ENCODE results near the gene PTPRD.

PTPRD gene

DNA sequence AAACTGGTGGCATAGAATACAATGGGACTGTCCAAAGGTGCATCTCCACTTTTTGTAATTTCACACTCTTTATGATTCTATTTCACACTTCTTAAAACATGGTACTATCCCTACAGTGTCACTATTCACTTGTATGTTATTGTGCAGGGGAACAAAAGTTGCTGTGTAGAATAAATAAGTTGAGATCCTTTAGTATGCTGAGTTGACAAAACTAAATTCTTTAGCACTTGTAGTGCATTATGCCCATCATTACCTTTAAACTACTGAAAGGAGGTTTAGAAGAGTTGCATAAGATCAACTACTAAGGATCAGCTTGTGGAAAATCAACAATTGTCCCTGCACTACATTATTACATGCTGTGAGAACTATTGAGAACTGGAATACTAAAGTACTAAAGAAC, 1380.9 kb downstream of the PTPRD start:
- no peak for DNase-seq

DNA sequence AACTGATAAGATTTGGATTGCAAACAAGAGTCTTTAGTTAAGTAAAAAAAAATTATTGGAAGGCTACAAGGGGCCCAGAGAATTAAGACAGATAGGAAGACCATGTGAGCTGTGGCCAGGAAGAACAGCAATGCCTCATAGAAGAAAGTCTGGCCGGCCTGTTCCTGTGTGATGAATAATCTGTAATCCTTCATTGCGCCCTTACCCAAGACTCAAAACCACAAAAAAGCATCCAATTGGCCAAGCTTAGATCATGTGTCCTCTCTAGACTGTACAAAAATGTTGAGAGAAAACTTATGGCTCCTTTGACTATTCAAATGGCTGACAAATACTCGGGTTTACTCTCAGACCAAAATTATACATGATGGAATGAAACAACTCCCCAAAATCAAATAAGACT, 1383.5 kb downstream of the PTPRD start:
- DNase-seq, result no peak

DNA sequence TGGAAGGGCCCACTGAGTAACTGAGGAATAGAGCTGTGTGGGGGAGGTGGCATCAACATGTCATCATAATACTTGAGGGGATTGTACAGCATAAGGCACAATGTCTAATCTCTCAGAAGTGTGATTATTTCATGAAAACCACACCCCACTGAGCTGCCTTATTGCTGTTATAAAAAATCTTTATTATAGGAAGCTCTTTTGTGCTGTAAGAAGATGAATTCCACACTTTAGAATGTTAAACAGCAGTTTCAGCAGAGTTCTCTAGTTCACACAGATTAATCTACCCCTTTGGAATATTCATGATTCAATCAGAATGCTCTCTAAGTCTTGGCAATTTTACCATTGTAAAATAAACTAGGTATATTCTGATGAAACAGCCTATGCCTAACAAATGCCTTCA, 1389.6 kb downstream of the PTPRD start:
- DNase-seq, result no peak

DNA sequence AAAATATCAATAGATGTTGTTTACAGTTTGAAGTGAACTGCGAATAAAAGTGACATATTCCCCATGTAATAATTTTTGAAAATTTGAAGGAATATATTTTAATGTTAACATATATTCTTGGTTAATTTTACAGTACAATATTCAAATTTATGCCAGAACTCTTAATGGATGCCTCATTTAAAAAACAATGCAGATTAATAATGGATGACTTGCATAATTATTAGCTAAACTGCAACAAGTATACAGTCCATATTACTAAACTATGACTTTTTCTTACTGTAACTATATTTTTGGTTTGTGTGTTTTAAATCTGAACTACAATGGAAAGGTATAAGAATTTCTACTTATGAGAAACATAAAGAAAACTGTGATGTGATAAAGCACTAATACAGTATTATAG, 1390.1 kb downstream of the PTPRD start:
- DNase-seq, result no peak

DNA sequence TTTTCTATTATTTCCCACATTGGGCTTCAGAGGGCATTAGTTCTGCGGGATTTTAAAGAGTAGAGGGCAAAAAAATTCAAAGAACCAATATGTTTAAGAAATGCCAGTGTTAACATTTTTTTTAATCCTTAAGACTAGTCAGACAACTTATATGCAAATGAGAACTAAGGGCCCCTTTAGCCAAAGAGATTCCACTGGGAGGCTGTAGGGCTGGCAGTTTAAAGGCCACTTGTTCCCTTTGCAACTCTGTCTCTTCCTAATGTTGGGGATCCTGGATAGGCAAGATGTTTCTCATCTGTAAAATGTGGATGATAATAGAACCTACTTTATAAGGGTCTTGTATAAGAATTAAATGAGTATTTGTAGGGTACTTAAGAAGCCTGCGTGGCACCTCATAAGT, 1395.9 kb downstream of the PTPRD start:
- DNase-seq, result no peak

DNA sequence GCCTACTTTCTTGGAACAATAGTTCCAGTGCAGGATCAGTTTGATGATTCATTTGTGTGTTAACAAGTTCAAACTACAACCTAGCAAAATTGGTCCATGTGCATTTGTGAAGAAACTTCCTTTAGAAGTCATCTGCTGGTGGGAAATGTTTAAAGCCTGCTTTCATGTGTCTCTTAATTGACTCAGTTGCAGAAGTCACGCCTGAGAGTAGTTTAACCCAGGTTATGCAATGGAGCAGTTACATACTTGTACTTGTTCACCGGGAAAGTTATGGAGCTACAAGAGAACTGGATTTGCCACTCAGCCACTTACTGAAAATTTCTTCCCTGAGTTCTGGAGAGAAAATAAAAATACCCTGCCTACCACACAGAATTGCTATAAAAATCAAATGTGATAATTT, 1397.8 kb downstream of the PTPRD start:
- no peak for DNase-seq

DNA sequence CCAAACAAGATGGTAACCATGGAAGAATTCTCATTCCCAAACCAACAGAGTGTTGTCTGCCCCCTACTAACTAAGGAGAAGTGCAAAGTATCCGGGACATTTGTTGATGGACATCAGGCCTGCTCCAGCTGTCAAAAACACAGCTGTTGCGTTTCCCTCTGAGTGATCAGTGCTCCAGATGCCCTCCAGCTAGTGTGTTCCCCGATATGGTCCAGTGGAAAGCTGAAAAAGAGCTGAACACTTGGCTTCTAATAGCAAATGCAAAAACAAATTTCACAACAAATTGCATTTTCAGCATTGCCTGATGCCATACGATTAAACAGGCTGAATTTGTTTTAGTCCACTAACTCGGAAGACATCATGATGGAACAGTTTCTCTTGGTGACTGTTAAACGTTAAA, 1398.7 kb downstream of the PTPRD start:
- no peak for DNase-seq

DNA sequence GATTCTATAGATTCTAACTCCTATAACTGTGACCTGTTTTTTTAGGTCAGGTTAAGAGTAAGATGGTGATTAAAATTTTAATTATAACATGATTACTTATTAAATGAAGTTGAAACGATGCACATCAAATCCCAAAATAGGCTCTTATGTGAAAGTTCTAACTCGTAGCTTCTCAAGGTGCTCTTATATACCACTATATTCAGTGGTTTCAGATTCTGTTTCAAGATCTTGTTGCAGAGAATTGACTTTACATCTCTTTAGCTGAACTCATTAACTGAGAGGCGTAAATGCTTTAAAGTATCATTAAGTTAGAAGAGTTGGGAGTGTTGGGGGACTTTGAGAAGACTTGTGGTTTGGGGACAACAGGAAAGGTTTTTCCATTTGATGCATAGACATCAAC, 1399.8 kb downstream of the PTPRD start:
- DNase-seq, result no peak

DNA sequence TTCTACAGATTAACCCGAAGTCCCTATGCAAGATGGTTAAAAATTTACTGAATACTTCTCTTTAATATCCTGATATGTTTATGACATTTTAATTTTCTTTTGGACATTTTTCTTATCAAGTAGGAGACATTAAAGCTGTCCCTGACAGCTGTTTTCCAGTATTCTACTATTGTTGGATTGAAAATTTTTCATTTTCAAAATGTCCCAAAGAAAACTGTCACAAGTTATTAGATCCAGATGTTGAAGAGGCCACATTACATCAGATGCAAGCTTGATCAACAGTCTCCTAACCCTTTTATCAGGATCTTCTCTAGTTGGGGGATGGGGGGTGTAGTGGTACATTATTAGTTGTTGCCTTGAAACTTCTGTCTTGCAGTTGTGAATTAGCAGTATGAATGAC, 1410.5 kb downstream of the PTPRD start:
- DNase-seq, result no peak

DNA sequence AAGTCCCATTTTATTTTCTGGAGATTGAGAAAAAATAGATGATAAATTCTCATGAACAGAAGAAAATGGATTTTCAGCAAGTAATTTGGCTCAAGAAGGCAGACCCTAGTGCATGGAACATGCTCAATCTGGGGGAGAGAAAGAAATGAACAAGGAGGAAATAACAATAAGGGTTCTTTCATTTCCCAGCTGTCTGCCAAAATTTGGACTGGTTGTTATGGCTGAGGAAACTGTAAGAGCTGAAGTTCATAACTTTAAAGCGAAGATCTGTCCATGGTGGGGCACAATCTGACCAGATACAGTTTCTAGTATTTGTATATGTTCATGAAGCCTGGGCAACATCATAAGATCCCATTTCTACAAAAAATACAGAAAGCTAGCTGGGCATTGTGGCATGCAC, 1426.7 kb downstream of the PTPRD start:
- no peak for DNase-seq

DNA sequence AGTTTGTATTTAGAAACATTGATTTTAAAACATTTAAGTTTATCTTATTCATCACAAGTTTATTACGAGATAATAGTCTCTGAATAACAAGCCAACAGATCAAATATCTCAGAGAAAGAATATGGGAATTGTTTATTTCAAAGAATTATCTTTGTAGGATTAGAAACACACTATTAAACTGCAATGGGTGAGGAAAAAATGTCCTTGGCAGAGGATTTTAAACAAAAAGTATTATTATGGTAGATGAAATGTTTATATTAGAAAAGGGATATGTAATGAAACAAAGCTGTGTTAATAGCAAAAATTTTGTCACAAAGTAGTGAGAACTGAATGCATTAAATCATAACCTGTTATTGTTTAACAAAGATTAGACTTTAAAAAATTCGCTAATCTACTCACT, 1430.4 kb downstream of the PTPRD start:
- no peak for DNase-seq

DNA sequence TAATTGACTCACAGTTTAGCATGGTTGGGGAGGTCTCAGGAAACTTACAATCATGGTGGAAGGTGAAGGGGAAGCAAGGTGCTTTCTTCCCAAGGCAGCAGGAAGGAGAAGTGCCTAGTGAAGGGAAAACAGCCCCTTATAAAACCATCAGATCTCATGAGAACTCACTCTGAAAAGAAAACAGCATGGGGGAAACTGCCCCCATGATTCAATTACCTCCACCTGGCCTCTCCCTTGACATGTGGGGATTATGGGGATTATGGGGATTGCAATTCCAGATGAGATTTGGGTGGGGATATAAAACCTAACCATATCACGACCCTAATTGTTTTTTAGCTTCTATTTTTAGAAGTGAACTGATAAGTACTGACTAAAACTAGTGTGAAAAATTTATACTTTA, 1435.7 kb downstream of the PTPRD start:
- DNase-seq, result no peak

DNA sequence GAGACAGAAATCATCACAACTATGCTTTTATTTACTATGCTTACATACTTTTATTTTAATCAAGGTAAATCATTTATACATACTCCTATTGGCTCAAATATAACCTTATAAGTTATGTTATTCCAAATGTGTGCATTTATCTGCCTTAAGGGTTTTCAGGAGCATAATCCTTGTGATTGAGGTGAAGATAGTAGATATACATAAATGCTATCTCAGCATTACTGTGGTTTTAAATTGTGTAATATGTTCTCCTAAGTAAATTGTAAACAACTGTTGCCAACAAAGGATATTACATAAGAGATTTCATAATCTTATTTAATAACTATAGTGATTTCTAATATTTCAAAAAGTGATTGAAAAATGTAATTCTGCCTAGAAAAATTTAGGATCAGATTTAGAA, 1438.4 kb downstream of the PTPRD start:
- no peak for DNase-seq

DNA sequence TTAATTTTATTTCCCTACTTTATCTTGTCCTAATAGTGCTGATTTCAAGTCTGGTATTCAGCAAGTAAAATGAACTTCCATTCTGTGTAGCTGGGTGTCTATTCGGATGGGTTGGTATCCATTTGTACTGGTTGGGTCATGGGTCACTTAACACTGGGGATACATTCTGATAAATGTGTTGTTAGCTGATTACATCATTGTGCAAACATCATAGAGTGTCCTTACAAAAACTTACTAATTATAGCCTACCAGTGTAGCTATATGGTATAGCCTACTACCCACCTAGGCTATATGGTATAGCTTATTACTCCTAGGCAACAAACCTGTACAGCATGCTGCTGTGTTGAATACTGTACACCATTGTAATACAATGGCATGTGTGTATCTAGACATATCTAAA, 1439.5 kb downstream of the PTPRD start:
- DNase-seq, result no peak

DNA sequence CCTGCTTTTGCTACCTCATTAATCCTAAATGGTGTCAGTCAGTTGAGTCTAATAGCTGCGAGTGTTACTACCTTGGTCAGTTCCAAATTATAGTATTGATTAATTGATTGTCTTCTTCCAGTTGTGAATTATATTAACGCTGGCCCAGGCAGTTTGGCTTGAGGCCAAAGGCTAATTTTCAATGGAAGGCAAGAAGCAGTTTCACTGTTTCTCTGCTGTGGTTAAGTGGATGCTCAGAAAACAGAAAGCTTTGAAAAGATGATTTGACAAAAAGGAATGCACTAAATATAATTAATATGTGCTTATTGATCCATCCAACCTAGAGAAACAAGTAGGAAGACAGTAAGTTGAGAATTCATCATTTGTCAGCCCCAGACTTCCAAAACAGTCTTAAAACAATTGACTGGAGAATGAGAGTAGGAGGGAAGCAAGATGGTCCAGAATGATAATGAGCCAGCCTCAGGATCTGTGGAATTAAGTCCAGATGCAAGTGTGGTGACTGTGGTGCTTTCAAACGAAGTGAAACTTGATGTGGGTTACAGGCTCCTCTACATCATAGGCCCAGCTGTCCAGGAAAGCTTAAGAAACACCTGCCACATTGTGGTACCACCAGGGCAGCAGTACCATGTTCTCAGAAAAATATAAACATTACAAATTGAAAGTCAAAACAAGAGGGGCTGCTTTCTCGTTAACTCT, 1442.2 kb downstream of the PTPRD start:
- DNase-seq, result no peak

DNA sequence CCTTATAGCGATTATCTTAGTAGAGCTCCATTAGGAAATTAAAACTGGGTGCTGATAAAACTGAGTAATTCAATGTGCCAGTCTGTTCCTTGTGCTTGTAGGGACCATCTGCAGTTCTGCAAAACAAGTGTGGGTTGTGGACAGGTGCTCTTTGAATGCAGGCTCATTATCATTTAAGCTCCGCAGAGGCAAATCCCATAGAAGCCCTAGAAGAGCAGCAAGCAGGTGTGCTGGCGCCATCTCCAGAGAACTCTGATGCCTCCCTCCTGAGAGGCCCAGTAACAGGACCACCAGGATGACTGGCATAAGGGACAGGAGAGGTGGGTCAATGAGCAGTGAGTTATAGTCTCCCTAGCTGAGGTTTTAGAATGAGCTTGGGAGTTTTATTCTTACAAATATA, 1470.8 kb downstream of the PTPRD start:
- DNase-seq, result peak; percentile 90

DNA sequence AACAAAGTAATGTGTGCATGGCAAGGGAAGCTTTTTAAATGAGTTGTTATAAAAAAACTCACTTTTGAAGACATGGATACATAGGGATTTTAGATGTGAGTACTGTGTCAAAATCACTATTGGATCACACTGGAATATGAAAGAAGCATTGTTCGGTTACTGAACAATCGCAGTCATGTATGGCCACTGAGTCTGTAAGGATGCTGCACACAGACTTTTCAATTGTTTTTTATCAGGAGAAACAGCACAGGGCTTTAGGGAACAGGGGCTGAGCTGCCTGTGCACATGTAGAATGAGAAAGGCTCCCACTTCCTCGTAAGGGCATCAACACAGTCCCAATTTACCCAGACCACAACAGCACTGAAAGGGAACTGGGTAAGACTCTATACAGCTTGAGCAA, 1479.3 kb downstream of the PTPRD start:
- no peak for DNase-seq

DNA sequence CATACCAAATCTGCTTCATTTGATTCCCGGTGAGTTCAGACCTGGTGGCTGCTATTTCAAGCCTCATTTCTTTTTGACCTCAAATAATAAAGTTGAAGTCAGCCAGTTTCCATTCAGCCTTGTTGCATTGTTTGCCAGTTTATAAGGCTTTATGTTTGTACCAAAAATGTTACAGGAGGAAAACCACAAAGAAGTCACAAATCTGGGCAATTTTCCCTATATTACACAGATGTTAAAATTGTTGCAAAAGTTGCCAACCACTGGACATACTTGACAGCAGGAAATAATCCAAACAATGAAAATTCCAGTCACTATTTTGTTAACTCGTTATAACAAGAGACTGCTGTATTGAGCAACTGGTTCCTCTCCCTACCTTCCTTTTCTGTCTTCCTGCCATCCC, 1488.2 kb downstream of the PTPRD start:
- no peak for DNase-seq

DNA sequence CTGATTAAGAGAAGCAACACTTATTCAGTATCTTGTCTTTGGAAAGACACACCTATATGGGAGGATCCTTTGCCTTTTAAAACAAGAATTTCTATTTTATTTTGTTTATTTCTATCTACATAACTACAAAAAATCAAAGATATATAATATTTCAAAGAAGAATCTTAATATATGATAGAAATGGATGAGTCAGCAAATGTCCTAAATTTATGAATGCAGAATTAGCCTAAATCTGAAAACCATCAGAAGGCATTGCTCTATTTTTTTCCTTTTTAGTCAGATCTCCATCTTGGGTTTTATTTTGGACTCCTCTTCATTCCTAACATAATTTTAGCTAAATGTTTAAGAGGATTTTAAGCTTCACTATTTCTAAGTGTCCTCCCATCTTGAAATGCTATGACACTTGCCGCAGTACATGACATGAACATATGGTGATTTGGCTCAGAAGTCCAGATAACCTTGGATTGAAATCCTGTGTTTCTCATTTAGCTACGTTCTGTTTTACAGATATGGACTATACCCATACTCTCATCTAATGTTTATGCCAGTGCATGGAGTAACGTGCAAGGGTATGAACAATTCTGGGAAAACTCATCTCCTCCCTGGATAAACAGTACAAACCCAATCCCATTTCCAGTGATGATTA, 1490.4 kb downstream of the PTPRD start:
- no peak for DNase-seq

DNA sequence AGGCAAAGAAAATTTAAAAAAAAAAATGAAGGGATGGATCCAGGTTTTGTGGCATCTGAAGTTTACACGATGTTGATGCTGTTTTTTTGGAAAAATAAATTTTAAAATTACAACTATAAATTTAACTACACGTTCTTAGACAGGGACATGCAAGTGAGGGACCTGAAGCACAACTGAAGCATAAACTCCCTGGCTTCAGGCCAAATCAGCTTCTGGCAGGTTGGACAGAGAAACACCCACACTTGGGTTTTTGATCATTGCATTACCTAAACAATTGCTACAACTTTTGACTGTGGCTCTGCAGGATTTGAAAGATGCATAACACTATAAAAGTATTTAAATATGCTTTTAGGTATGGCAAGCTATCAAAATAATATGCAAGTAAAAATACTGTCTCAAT, 1494.9 kb downstream of the PTPRD start:
- DNase-seq, result no peak

DNA sequence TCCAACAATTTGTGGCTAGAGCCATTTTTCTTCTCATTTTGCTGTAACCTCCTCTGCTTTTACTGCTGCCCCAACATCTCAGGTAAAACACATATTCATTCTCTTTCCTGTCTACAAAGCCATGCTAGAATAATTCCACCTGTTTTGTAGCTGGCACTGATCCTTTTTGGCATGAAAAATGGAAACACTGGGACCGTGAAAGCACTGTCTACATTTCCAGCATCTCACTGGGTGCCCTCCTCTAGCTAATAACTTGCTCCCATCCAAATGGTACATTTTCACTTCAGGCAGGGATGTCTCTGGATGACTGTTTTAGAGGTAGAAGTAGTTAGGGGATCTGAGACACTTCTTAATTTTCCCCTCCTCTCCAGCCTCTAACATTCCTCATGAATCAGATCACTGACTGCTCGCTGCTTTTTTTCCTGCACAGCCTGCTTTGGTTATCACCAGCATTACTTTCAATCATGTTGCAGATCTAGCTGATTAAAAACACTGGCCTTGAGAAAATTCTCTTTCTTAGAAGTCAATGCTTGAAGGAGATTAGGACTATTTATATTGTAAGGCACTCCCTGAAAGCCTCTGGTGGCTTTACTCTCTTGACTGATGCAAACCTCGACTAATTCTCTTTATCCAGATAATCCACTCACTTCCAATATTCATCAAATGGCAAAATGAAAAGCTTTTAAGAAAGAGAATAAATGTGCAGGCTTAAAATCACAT, 1500.6 kb downstream of the PTPRD start:
- no peak for DNase-seq

DNA sequence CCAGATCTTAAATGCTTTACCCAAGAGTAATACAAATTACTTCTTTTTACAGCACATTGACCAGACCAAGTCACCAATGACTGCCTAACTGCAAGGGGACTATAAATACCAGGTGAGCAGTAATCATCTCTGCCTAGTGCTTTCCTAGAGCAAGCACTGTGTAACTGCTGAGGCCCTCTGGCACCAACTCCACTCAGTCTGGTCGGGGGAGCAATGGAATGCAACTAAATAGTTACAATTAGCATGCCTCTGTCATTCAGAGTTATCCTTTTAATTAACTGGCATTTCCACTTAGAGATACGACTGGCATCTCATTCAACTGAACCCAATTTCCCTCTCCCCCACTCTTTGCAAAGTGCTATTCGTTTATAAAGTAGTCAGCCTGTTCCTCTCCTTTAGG, 1504.2 kb downstream of the PTPRD start:
- DNase-seq, result no peak

DNA sequence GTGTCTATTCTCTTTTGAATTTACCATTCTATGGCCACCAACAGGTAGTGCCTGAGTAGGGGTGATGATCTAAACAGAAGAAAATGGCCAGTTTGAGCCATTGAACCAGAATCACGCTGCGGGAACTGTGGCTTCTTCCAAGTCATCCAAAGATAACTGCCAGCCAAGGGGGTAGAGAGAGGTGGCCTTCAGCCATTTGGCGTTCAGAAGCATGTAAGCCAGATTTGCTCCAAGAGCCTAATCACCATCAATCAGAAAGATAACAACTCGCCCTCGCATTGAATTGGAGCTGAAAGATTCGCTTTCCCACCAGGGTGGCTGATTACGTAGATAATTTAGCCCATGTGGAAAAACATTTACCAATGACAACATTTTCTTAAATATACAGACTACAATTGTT, 1510.5 kb downstream of the PTPRD start:
- no peak for DNase-seq

DNA sequence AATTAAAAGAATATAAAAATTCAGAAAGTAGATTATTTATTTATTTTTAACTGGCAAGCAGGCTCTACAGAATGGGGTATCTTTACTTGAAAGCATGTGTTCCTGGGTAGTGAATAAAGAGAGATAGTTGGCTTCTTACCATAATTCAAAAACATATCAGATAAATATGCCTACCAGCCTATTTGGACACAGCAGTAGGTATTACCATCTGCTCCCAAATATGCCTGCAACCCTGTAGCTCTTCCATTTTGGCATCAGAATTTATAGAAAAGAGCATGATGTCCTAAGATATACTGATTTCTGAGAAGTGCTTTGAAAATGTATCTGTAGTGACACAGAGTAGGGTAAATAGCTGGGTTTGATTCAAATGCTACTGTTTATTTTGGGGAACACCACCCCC, 1512.7 kb downstream of the PTPRD start:
- no peak for DNase-seq

DNA sequence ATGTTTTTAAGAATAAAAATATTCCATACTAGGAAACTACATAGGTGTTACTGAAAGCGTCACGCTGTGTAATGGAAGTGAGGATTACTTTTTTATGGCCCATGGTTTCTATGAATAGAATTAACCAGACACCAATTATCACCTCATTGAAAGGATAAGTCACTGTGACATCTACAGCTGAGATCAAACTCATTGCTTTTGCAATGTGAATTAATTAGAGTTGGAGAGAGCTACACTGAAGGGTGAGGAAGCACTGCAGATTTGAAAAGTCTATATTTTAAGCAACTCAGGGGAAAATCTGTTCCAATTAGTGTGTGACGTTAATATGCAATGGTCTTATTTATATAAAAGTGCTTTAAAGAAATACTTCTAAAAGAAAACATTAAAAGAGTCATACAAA, 1513.2 kb downstream of the PTPRD start:
- DNase-seq, result no peak
